ENCODE data around the gene SNX8.

SNX8 gene

DNA sequence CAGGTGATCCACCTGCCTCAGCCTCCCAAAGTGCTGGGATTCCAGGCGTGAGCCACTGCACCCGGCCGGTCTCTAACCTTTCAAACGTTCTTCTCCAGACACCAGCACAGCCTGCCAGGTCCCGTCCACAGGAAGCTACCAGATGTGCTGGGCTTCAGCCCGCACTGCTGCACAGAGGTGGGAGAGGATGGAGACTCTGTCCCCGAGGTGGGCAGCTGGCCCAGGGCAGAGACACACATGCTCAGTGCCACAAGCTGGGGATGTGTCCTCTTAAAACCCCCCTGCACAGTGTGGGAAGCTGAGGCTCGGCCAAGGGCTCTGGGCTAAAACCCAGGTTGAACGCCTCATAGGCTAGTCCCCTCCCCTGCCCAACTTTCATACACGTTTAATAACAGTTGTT, 62.9 kb downstream of the SNX8 start:
- TF ChIP-seq EGR1 (IDR thresholded peaks at IDR 0.05) (no peak), CREB1 (IDR thresholded peaks at IDR 0.05; ENCODE audit: low read depth) (no peak), EP300 (IDR thresholded peaks at IDR 0.05; ENCODE audit: borderline replicate concordance) (no peak), CEBPB (IDR thresholded peaks at IDR 0.05) (no peak), RAD21 (IDR thresholded peaks at IDR 0.05; ENCODE audit: low read depth) (no peak), YY1 (IDR thresholded peaks at IDR 0.05; ENCODE audit: low read depth) (no peak), ZBTB7A (IDR thresholded peaks at IDR 0.05; ENCODE audit: low read depth) (no peak), FOXM1 (IDR thresholded peaks at IDR 0.05; ENCODE audit: borderline replicate concordance, low read depth) (no peak), NFIC (IDR thresholded peaks at IDR 0.05) (no peak), TAF1 (IDR thresholded peaks at IDR 0.05; ENCODE audit: low read depth) (no peak), TEAD4 (IDR thresholded peaks at IDR 0.05) (no peak), TCF12 (IDR thresholded peaks at IDR 0.05; ENCODE audit: low read depth) (no peak)
- TF ChIP-seq, protein P1, sequence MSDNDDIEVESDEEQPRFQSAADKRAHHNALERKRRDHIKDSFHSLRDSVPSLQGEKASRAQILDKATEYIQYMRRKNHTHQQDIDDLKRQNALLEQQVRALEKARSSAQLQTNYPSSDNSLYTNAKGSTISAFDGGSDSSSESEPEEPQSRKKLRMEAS (IDR thresholded peaks at IDR 0.05), result no peak
- TF ChIP-seq, protein P2, sequence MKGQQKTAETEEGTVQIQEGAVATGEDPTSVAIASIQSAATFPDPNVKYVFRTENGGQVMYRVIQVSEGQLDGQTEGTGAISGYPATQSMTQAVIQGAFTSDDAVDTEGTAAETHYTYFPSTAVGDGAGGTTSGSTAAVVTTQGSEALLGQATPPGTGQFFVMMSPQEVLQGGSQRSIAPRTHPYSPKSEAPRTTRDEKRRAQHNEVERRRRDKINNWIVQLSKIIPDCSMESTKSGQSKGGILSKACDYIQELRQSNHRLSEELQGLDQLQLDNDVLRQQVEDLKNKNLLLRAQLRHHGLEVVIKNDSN (IDR thresholded peaks at IDR 0.05), result no peak
- TF ChIP-seq, protein P3, sequence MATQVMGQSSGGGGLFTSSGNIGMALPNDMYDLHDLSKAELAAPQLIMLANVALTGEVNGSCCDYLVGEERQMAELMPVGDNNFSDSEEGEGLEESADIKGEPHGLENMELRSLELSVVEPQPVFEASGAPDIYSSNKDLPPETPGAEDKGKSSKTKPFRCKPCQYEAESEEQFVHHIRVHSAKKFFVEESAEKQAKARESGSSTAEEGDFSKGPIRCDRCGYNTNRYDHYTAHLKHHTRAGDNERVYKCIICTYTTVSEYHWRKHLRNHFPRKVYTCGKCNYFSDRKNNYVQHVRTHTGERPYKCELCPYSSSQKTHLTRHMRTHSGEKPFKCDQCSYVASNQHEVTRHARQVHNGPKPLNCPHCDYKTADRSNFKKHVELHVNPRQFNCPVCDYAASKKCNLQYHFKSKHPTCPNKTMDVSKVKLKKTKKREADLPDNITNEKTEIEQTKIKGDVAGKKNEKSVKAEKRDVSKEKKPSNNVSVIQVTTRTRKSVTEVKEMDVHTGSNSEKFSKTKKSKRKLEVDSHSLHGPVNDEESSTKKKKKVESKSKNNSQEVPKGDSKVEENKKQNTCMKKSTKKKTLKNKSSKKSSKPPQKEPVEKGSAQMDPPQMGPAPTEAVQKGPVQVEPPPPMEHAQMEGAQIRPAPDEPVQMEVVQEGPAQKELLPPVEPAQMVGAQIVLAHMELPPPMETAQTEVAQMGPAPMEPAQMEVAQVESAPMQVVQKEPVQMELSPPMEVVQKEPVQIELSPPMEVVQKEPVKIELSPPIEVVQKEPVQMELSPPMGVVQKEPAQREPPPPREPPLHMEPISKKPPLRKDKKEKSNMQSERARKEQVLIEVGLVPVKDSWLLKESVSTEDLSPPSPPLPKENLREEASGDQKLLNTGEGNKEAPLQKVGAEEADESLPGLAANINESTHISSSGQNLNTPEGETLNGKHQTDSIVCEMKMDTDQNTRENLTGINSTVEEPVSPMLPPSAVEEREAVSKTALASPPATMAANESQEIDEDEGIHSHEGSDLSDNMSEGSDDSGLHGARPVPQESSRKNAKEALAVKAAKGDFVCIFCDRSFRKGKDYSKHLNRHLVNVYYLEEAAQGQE (IDR thresholded peaks at IDR 0.05; ENCODE audit: low read depth), result no peak

DNA sequence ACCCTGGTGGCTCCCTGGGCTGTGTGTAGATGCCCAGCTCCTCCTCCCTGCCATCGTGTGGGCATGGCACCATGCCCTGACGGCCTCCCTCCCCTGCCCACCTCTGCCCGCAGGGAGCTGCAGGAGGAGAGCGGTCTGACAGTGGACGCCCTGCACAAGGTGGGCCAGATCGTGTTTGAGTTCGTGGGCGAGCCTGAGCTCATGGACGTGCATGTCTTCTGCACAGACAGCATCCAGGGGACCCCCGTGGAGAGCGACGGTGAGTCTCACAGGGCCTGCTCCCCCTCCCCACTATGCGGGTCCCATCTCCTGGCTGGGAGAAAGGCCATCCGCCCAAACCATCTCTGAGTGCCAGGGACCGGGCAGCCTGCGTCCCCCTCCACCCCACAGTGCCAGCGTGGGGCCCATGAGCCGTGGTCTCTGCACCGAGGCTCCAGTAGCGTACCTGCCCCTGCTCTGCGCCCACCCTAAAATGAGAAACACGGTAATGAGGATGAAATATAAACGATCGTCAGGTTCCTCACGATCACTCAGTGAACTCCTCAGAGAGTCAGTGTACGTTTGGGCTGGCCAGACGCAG, 64.4 kb downstream of the SNX8 start:
- no peak for TF ChIP-seq TAF1 (IDR thresholded peaks at IDR 0.05; ENCODE audit: low read depth)
- TF ChIP-seq TCF12 (IDR thresholded peaks at IDR 0.05; ENCODE audit: low read depth), result no peak
- no peak for TF ChIP-seq TEAD4 (IDR thresholded peaks at IDR 0.05)
- TF ChIP-seq, protein P3 (IDR thresholded peaks at IDR 0.05; ENCODE audit: low read depth), result no peak
- TF ChIP-seq YY1 (IDR thresholded peaks at IDR 0.05; ENCODE audit: low read depth), result no peak
- TF ChIP-seq, protein P2 (IDR thresholded peaks at IDR 0.05), result no peak
- TF ChIP-seq EP300 (IDR thresholded peaks at IDR 0.05; ENCODE audit: borderline replicate concordance), result no peak
- no peak for TF ChIP-seq CREB1 (IDR thresholded peaks at IDR 0.05; ENCODE audit: low read depth)
- TF ChIP-seq NFIC (IDR thresholded peaks at IDR 0.05), result no peak
- TF ChIP-seq, protein P1 (IDR thresholded peaks at IDR 0.05), result no peak
- no peak for TF ChIP-seq EGR1 (IDR thresholded peaks at IDR 0.05)
- TF ChIP-seq RAD21 (IDR thresholded peaks at IDR 0.05; ENCODE audit: low read depth), result no peak

DNA sequence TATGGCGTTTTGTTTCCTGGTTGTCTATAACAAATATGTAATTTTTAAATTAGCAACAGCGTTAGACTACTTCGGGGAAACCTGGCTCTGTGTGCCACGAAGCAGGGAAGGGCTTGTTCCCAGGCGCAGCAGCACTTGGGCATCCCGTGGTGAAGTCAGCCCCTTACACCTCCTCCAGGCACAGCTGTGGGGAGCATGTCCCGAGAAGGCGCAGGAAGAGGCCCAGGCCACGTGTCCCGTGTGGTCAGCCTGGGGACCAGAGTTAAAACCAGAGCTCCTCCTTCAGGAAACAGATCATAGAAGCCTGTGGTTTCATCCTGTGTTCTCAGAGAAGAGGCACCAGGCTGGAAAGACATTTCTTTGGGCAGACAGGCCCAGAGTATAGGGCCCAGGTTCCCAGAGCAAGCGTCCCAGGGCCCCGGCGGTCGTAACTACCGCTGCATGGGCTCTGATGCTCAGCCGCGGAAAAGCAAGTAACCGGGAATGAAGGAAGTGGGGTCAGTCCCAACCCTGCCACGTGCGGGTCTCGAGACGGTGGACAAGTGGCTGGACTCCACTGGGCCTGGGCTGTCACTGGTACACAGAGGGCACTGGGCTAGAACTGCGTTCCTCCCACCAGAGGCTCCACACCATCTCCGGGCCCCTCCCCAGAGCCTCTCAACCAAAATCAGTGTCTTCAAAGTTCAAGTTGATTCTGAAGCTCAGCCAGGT, 65.1 kb downstream of the SNX8 start:
- TF ChIP-seq TAF1 (IDR thresholded peaks at IDR 0.05; ENCODE audit: low read depth) (no peak), FOXM1 (IDR thresholded peaks at IDR 0.05; ENCODE audit: borderline replicate concordance, low read depth) (no peak), NFIC (IDR thresholded peaks at IDR 0.05) (no peak), TEAD4 (IDR thresholded peaks at IDR 0.05) (no peak), ZBTB7A (IDR thresholded peaks at IDR 0.05; ENCODE audit: low read depth) (no peak), EGR1 (IDR thresholded peaks at IDR 0.05) (no peak), CEBPB (IDR thresholded peaks at IDR 0.05) (no peak), CREB1 (IDR thresholded peaks at IDR 0.05; ENCODE audit: low read depth) (no peak), EP300 (IDR thresholded peaks at IDR 0.05; ENCODE audit: borderline replicate concordance) (no peak), RAD21 (IDR thresholded peaks at IDR 0.05; ENCODE audit: low read depth) (no peak), TCF12 (IDR thresholded peaks at IDR 0.05; ENCODE audit: low read depth) (no peak), YY1 (IDR thresholded peaks at IDR 0.05; ENCODE audit: low read depth) (no peak)
- TF ChIP-seq, protein P1 (IDR thresholded peaks at IDR 0.05), result no peak
- TF ChIP-seq, protein P2 (IDR thresholded peaks at IDR 0.05), result no peak
- TF ChIP-seq, protein P3 (IDR thresholded peaks at IDR 0.05; ENCODE audit: low read depth), result no peak

Measured in Ishikawa (cell line).